Hepatocyte (in vitro differentiated cells): ENCODE results near the gene AKAP6. TPM values are rescaled to one million over a fixed set of nuclear protein-coding genes. Genes with fewer than 3 reads are reported as not detected.

ENCODE experiments used
- DNase-seq: peaks from one replicate; pipeline ENCODE4 v3.0.0-alpha.2; 2016; ENCODE audit warnings: low spot score
- H2AFZ ChIP-seq: fragments of 200-600 bp; sonication (generic); 2 replicates; pipeline ENCODE4 v1.6.0; 2016; ENCODE audit warnings: antibody characterized with exemption, mild to moderate bottlenecking
- H3K27ac ChIP-seq: fragments of 200-600 bp; sonication (generic); 2 replicates; pipeline ENCODE4 v1.5.1; 2016; ENCODE audit warnings: mild to moderate bottlenecking
- H3K27me3 ChIP-seq: fragments of 200-600 bp; sonication (generic); 2 replicates; pipeline ENCODE4 v1.6.1; 2016
- H3K36me3 ChIP-seq: fragments of 200-600 bp; sonication (generic); replicated peaks from 2 replicates; pipeline ENCODE4 v1.5.1; 2016; ENCODE audit warnings: low read depth; ENCODE audit not compliant: insufficient read depth
- H3K4me1 ChIP-seq: fragments of 200-600 bp; sonication (generic); 2 replicates; pipeline ENCODE4 v1.5.1; 2016; ENCODE audit warnings: mild to moderate bottlenecking, moderate library complexity; ENCODE audit not compliant: insufficient read depth
- H3K4me2 ChIP-seq: fragments of 200-600 bp; sonication (generic); 2 replicates; pipeline ENCODE4 v1.6.0; 2016
- H3K4me3 ChIP-seq: fragments of 200-600 bp; sonication (generic); 2 replicates; pipeline ENCODE4 v1.5.1; 2016; ENCODE audit warnings: mild to moderate bottlenecking
- H3K79me2 ChIP-seq: fragments of 200-600 bp; sonication (generic); 2 replicates; pipeline ENCODE4 v1.6.0; 2017; ENCODE audit warnings: mild to moderate bottlenecking
- H3K9me2 ChIP-seq: fragments of 200-600 bp; sonication (generic); replicated peaks from 2 replicates; pipeline ENCODE4 v1.6.0; 2017; ENCODE audit warnings: mild to moderate bottlenecking; ENCODE audit not compliant: insufficient read depth
- H3K9me3 ChIP-seq: fragments of 200-600 bp; sonication (generic); 2 replicates; pipeline ENCODE4 v1.5.1; 2016; ENCODE audit warnings: low read depth, mild to moderate bottlenecking
- H4K20me1 ChIP-seq: fragments of 200-600 bp; sonication (generic); 2 replicates; pipeline ENCODE4 v1.6.0; 2016; ENCODE audit warnings: mild to moderate bottlenecking; ENCODE audit not compliant: insufficient read depth, poor library complexity, severe bottlenecking
- CTCF ChIP-seq: fragments of 200-600 bp; sonication (generic); IDR thresholded peaks from 2 replicates; pipeline ENCODE4 v1.5.1; 2016; ENCODE audit warnings: antibody characterized with exemption, mild to moderate bottlenecking; ENCODE audit not compliant: poor library complexity
- EZH2 ChIP-seq: fragments of 200-600 bp; sonication (generic); IDR thresholded peaks from 2 replicates; pipeline ENCODE4 v1.6.1; 2016; ENCODE audit warnings: antibody characterized with exemption, mild to moderate bottlenecking, borderline replicate concordance
- EZH2phosphoT487 ChIP-seq: fragments of 200-600 bp; sonication (generic); IDR thresholded peaks from one replicate; pipeline ENCODE4 v1.6.1; 2018; ENCODE audit warnings: antibody characterized with exemption, mild to moderate bottlenecking, low read depth, moderate library complexity; ENCODE audit not compliant: unreplicated experiment, severe bottlenecking
- WGBS: methylation state at CpG from one replicate; pipeline ENCODE4 v1.1.6; 2016; ENCODE audit warnings: low lambda C conversion rate; ENCODE audit errors: missing lambda C conversion rate; 5-methylcytosine and 5-hydroxymethylcytosine counted together
- polyA plus RNA-seq: library from polyadenylated mRNA; unstranded; fragments of >200 nt; fragmentation: Nextera tagmentation; extraction: Ambion mirVana; gene quantifications from 2 replicates; pipeline ENCODE4 v1.2.1, GENCODE V29; 2016
- total RNA-seq: library from RNA; depleted of rRNA; stranded (reverse); fragments of >200 nt; gene quantifications from 2 replicates; pipeline ENCODE4 v1.2.3, GENCODE V29; 2014

Gene AKAP6
- total and polyA plus RNA-seq, 2 experiments from 2014 or later: 1.1 to 2.1 TPM

- TF ChIP-seq CTCF (no peak), EZH2phosphoT487 (no peak), EZH2 (no peak)
- no peaks in the 10 kb centered on the region for H3K27me3 ChIP-seq
- no peaks in the 10 kb centered on the region for H3K36me3 ChIP-seq
- H2AFZ ChIP-seq: no peak overlapping the region
- H3K9me3 ChIP-seq: no peaks in the 10 kb centered on the region
- H3K9me2 ChIP-seq: no peaks in the 10 kb centered on the region
- peaks cover 10% of the 10 kb centered on the region for H3K4me1 ChIP-seq
- no peak overlapping the region for H3K4me3 ChIP-seq
- 96% methylated on average over 3 of the region's 3 CpGs for WGBS
- H4K20me1 ChIP-seq: no peaks in the 10 kb centered on the region
- no peak overlapping the region for H3K4me2 ChIP-seq
- DNase-seq: no peak
- no peaks in the 10 kb centered on the region for H3K79me2 ChIP-seq
- no peak overlapping the region for H3K27ac ChIP-seq
Measured at GRCh38 chr14:32306549-32306948, 22.5 kb upstream of the AKAP6 start.

GRCh38 chr14:32307881-32308582 is 21.1 kb upstream of the AKAP6 start:
- Histone ChIP-seq H3K9me3 (no peaks in the 10 kb centered on the region), H3K4me1 (peaks cover 10% of the 10 kb centered on the region), H3K27ac (peak overlapping the region; percentile 53), H3K36me3 (no peaks in the 10 kb centered on the region), H2AFZ (no peak overlapping the region), H3K4me2 (peak overlapping the region; percentile 10), H3K79me2 (no peaks in the 10 kb centered on the region), H3K9me2 (no peaks in the 10 kb centered on the region), H4K20me1 (no peaks in the 10 kb centered on the region), H3K4me3 (no peak overlapping the region), H3K27me3 (no peaks in the 10 kb centered on the region)
- TF ChIP-seq EZH2phosphoT487 (no peak), CTCF (no peak), EZH2 (no peak)
- WGBS: 41% methylated on average over 3 of the region's 3 CpGs
- peak; percentile 32 for DNase-seq

- no peak for DNase-seq
Measured at GRCh38 chr14:32310876-32311275, 18.2 kb upstream of the AKAP6 start.

More at GRCh38 chr14:32310876-32311275, 18.2 kb upstream of the AKAP6 start:
- TF ChIP-seq EZH2 (no peak), EZH2phosphoT487 (no peak), CTCF (no peak)
- Histone ChIP-seq H3K9me3 (no peaks in the 10 kb centered on the region), H3K79me2 (no peaks in the 10 kb centered on the region), H4K20me1 (no peaks in the 10 kb centered on the region), H3K4me3 (no peak overlapping the region), H3K27ac (no peak overlapping the region), H3K9me2 (no peaks in the 10 kb centered on the region), H2AFZ (no peak overlapping the region), H3K4me1 (peaks cover 10% of the 10 kb centered on the region), H3K4me2 (no peak overlapping the region), H3K27me3 (no peaks in the 10 kb centered on the region), H3K36me3 (no peaks in the 10 kb centered on the region)
